ENCODE results near the gene PET100. TPM values are rescaled to one million over a fixed set of nuclear protein-coding genes. Genes with fewer than 3 reads are reported as not detected.
A peak's percentile ranks its signal among the peaks of the same experiment; 100 is the strongest.

The PET100 gene
- total RNA-seq, 2 donors from 2014 or later: 149 to 182 TPM

GRCh38 chr19:7638802-7639465 is 9.3 kb downstream of the PET100 start:
- no peaks in the 10 kb centered on the region for H3K9me3 ChIP-seq (ENCODE audit: control insufficient read depth, low read length)
- Mint-ChIP-seq H3K27me3 (ENCODE audit: insufficient read depth) (peaks cover 28% of the 10 kb centered on the region), H3K27ac (no peak overlapping the region), H3K36me3 (ENCODE audit: low read depth) (peaks cover 22% of the 10 kb centered on the region), H3K9me3 (peaks cover 2% of the 10 kb centered on the region), H3K4me3 (peak overlapping the region; percentile 77), H3K4me1 (no peaks in the 10 kb centered on the region)
- H3K4me3 ChIP-seq (ENCODE audit: low read length): no peak overlapping the region
- H3K9ac ChIP-seq (ENCODE audit: extremely low read depth, low read length, poor library complexity, severe bottlenecking): no peak overlapping the region
- no peaks in the 10 kb centered on the region for H3K4me1 ChIP-seq (ENCODE audit: control insufficient read depth, insufficient read depth, low read length)
- WGBS, 2 experiments (ENCODE audit: insufficient coverage in 1 of 2, insufficient read length in 1 of 2): 91 to 93% methylated on average over 12 of the region's 12 CpGs
- H3K36me3 ChIP-seq (ENCODE audit: control insufficient read depth, insufficient read depth, low read length): peaks cover 10% of the 10 kb centered on the region
- no peak for DNase-seq
- H3K27ac ChIP-seq (ENCODE audit: low read depth, low read length): no peak overlapping the region
- no peak for TF ChIP-seq CTCF (conservative IDR thresholded peaks at IDR 0.05)
- H3K27me3 ChIP-seq (ENCODE audit: control insufficient read depth, insufficient read depth, low read length, poor library complexity, severe bottlenecking): peaks cover 23% of the 10 kb centered on the region

GRCh38 chr19:7639863-7640348 is 10.3 kb downstream of the PET100 start:
- no peak for DNase-seq
- no peak overlapping the region for H3K27ac ChIP-seq (ENCODE audit: low read depth, low read length)
- H3K36me3 ChIP-seq (ENCODE audit: control insufficient read depth, insufficient read depth, low read length): peaks cover 10% of the 10 kb centered on the region
- peaks cover 17% of the 10 kb centered on the region for H3K27me3 ChIP-seq (ENCODE audit: control insufficient read depth, insufficient read depth, low read length, poor library complexity, severe bottlenecking)
- Mint-ChIP-seq H3K4me3 (no peak overlapping the region), H3K27ac (no peak overlapping the region), H3K9me3 (peaks cover 2% of the 10 kb centered on the region), H3K4me1 (no peaks in the 10 kb centered on the region), H3K36me3 (ENCODE audit: low read depth) (peaks cover 30% of the 10 kb centered on the region), H3K27me3 (ENCODE audit: insufficient read depth) (peaks cover 20% of the 10 kb centered on the region)
- H3K9ac ChIP-seq (ENCODE audit: extremely low read depth, low read length, poor library complexity, severe bottlenecking): no peak overlapping the region
- WGBS, 2 experiments (ENCODE audit: insufficient coverage in 1 of 2, insufficient read length in 1 of 2): 94 to 96% methylated on average over 9 to 13 of the region's 13 CpGs
- H3K4me1 ChIP-seq (ENCODE audit: control insufficient read depth, insufficient read depth, low read length): no peaks in the 10 kb centered on the region
- TF ChIP-seq CTCF (conservative IDR thresholded peaks at IDR 0.05): no peak
- H3K4me3 ChIP-seq (ENCODE audit: low read length): no peak overlapping the region
- no peaks in the 10 kb centered on the region for H3K9me3 ChIP-seq (ENCODE audit: control insufficient read depth, low read length)

DNA sequence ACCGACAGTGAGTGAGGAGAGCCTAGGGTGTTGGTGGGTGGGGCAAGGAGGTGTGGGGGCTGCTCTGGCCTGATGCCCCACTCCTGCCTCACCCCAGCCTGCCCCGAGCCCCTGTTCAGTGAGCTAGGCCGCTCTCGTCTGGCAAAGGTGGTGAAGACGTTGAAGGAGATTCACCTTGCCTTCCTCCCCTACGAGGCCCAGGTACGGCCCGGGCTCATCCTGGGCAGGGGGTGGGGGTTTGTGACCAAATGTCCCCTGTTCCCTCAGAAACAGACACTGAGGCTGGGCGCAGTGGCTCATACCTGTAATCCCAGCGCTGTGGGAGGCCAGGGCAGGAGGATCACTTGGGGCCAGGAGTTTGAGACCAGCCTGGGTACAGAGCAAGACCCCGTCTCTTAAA is 11.2 kb downstream of the PET100 start:
- no peak overlapping the region for H3K9ac ChIP-seq (ENCODE audit: extremely low read depth, low read length, poor library complexity, severe bottlenecking)
- no peaks in the 10 kb centered on the region for H3K4me1 ChIP-seq (ENCODE audit: control insufficient read depth, insufficient read depth, low read length)
- peaks cover 6% of the 10 kb centered on the region for H3K4me1 Mint-ChIP-seq
- no peak overlapping the region for H3K4me3 Mint-ChIP-seq
- no peaks in the 10 kb centered on the region for H3K9me3 ChIP-seq (ENCODE audit: control insufficient read depth, low read length)
- no peak overlapping the region for H3K27ac Mint-ChIP-seq
- H3K36me3 ChIP-seq (ENCODE audit: control insufficient read depth, insufficient read depth, low read length): peaks cover 10% of the 10 kb centered on the region
- peaks cover 32% of the 10 kb centered on the region for H3K36me3 Mint-ChIP-seq (ENCODE audit: low read depth)
- no peak overlapping the region for H3K27ac ChIP-seq (ENCODE audit: low read depth, low read length)
- no peak for DNase-seq
- TF ChIP-seq CTCF (conservative IDR thresholded peaks at IDR 0.05): no peak
- H3K9me3 Mint-ChIP-seq: peaks cover 2% of the 10 kb centered on the region
- H3K4me3 ChIP-seq (ENCODE audit: low read length): no peak overlapping the region
- peaks cover 8% of the 10 kb centered on the region for H3K27me3 ChIP-seq (ENCODE audit: control insufficient read depth, insufficient read depth, low read length, poor library complexity, severe bottlenecking)
- WGBS, 2 experiments (ENCODE audit: insufficient coverage in 1 of 2, insufficient read length in 1 of 2): 89 to 92% methylated on average over 4 to 11 of the region's 11 CpGs
- peaks cover 11% of the 10 kb centered on the region for H3K27me3 Mint-ChIP-seq (ENCODE audit: insufficient read depth)

Data from endodermal cell (in vitro differentiated cells).